ENCODE measurements around the gene NEU2. TPM values are rescaled to one million over a fixed set of nuclear protein-coding genes. Genes with fewer than 3 reads are reported as not detected.

NEU2 gene
- total RNA-seq, 2 donors from 2014 or later: not detected

DNA sequence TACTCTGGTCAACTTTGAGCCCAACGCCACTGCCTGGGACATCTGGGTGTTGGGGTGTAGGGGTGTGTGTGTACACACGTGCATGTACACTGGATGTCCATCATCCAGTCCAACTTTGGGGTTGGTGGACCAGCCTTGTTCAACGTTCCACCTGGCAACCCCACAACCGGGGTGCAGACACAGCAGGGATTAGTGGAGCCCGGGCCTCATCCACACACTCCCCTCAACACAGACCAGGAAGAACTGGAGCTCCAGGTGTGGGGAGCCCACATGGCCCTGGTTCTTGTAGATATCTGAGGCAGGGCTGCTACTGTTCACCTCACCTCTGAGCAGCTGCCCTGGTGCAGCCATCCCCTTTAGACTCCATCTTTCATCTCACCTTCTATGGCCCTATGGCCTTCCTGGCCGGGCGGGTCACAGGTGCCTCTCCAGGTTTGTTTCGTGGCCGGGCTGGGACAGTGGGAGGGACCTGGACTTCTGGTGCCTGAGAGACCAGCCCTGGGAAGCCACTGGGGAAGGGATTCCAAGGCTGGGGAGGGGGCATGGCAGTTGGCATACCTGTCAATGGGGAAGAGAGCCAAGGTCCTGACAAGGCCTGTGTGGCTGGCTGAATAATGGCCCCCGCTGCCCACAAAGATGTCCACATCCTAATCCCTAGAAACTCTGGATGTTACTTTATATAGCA is 7.5 kb downstream of the NEU2 start:
- H3K27me3 Mint-ChIP-seq (ENCODE audit: insufficient read depth): peaks cover 2% of the 10 kb centered on the region
- H3K4me1 Mint-ChIP-seq: no peaks in the 10 kb centered on the region
- H3K36me3 Mint-ChIP-seq (ENCODE audit: low read depth): no peaks in the 10 kb centered on the region
- TF ChIP-seq, protein P1, sequence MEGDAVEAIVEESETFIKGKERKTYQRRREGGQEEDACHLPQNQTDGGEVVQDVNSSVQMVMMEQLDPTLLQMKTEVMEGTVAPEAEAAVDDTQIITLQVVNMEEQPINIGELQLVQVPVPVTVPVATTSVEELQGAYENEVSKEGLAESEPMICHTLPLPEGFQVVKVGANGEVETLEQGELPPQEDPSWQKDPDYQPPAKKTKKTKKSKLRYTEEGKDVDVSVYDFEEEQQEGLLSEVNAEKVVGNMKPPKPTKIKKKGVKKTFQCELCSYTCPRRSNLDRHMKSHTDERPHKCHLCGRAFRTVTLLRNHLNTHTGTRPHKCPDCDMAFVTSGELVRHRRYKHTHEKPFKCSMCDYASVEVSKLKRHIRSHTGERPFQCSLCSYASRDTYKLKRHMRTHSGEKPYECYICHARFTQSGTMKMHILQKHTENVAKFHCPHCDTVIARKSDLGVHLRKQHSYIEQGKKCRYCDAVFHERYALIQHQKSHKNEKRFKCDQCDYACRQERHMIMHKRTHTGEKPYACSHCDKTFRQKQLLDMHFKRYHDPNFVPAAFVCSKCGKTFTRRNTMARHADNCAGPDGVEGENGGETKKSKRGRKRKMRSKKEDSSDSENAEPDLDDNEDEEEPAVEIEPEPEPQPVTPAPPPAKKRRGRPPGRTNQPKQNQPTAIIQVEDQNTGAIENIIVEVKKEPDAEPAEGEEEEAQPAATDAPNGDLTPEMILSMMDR (conservative IDR thresholded peaks at IDR 0.05): no peak
- Histone ChIP-seq H3K4me3 (ENCODE audit: low read length) (no peak overlapping the region), H3K27me3 (ENCODE audit: control insufficient read depth, insufficient read depth, low read length, poor library complexity, severe bottlenecking) (no peaks in the 10 kb centered on the region), H3K9me3 (ENCODE audit: control insufficient read depth, low read length) (no peaks in the 10 kb centered on the region), H3K27ac (ENCODE audit: low read depth, low read length) (no peak overlapping the region), H3K9ac (ENCODE audit: extremely low read depth, low read length, poor library complexity, severe bottlenecking) (no peak overlapping the region), H3K36me3 (ENCODE audit: control insufficient read depth, insufficient read depth, low read length) (no peaks in the 10 kb centered on the region), H3K4me1 (ENCODE audit: control insufficient read depth, insufficient read depth, low read length) (no peaks in the 10 kb centered on the region)
- no peaks in the 10 kb centered on the region for H3K9me3 Mint-ChIP-seq
- no peak overlapping the region for H3K4me3 Mint-ChIP-seq
- peak; percentile 30 for DNase-seq
- WGBS, 2 experiments (ENCODE audit: insufficient coverage in 1 of 2, insufficient read length in 1 of 2): 90 to 100% methylated on average over 2 to 10 of the region's 10 CpGs
- H3K27ac Mint-ChIP-seq: no peak overlapping the region

GRCh38 chr2:233040571-233040970 is 8.1 kb downstream of the NEU2 start:
- Mint-ChIP-seq H3K36me3 (ENCODE audit: low read depth) (no peaks in the 10 kb centered on the region), H3K4me1 (no peaks in the 10 kb centered on the region), H3K27me3 (ENCODE audit: insufficient read depth) (no peaks in the 10 kb centered on the region), H3K27ac (no peak overlapping the region), H3K9me3 (no peaks in the 10 kb centered on the region), H3K4me3 (no peak overlapping the region)
- Histone ChIP-seq H3K27ac (ENCODE audit: low read depth, low read length) (no peak overlapping the region), H3K4me1 (ENCODE audit: control insufficient read depth, insufficient read depth, low read length) (no peaks in the 10 kb centered on the region), H3K9ac (ENCODE audit: extremely low read depth, low read length, poor library complexity, severe bottlenecking) (no peak overlapping the region), H3K9me3 (ENCODE audit: control insufficient read depth, low read length) (no peaks in the 10 kb centered on the region), H3K36me3 (ENCODE audit: control insufficient read depth, insufficient read depth, low read length) (no peaks in the 10 kb centered on the region), H3K4me3 (ENCODE audit: low read length) (no peak overlapping the region), H3K27me3 (ENCODE audit: control insufficient read depth, insufficient read depth, low read length, poor library complexity, severe bottlenecking) (no peaks in the 10 kb centered on the region)
- DNase-seq: peak; percentile 28
- WGBS, 2 experiments (ENCODE audit: insufficient coverage in 1 of 2, insufficient read length in 1 of 2): 89 to 100% methylated on average over 4 of the region's 4 CpGs
- TF ChIP-seq, protein P1 (conservative IDR thresholded peaks at IDR 0.05): no peak

- no peak overlapping the region for H3K27ac ChIP-seq (ENCODE audit: low read depth, low read length)
- H3K4me1 ChIP-seq (ENCODE audit: control insufficient read depth, insufficient read depth, low read length): no peaks in the 10 kb centered on the region
- TF ChIP-seq, protein P1 (conservative IDR thresholded peaks at IDR 0.05): no peak
- H3K27me3 Mint-ChIP-seq (ENCODE audit: insufficient read depth): no peaks in the 10 kb centered on the region
- no peak overlapping the region for H3K4me3 ChIP-seq (ENCODE audit: low read length)
- H3K4me3 Mint-ChIP-seq: no peak overlapping the region
- H3K9ac ChIP-seq (ENCODE audit: extremely low read depth, low read length, poor library complexity, severe bottlenecking): no peak overlapping the region
- no peaks in the 10 kb centered on the region for H3K36me3 Mint-ChIP-seq (ENCODE audit: low read depth)
- no peak overlapping the region for H3K27ac Mint-ChIP-seq
- peak; percentile 10 for DNase-seq
- no peaks in the 10 kb centered on the region for H3K9me3 Mint-ChIP-seq
- WGBS, 2 experiments (ENCODE audit: insufficient coverage in 1 of 2, insufficient read length in 1 of 2): 90 to 92% methylated on average over 8 to 10 of the region's 10 CpGs
- H3K9me3 ChIP-seq (ENCODE audit: control insufficient read depth, low read length): no peaks in the 10 kb centered on the region
- no peaks in the 10 kb centered on the region for H3K4me1 Mint-ChIP-seq
- no peaks in the 10 kb centered on the region for H3K36me3 ChIP-seq (ENCODE audit: control insufficient read depth, insufficient read depth, low read length)
- no peaks in the 10 kb centered on the region for H3K27me3 ChIP-seq (ENCODE audit: control insufficient read depth, insufficient read depth, low read length, poor library complexity, severe bottlenecking)
These were observed 9.4 kb downstream of the NEU2 start for GRCh38 chr2:233041722-233042323.
